ENCODE measurements around the gene FILIP1L. TPM values are rescaled to one million over a fixed set of nuclear protein-coding genes. Genes with fewer than 3 reads are reported as not detected.

The FILIP1L gene
- total and polyA plus RNA-seq, 2 of the 13 experiments (the other 11 are each of a cell fraction or from before 2014, with no cell fraction given) = 8.1 to 187 TPM

DNA sequence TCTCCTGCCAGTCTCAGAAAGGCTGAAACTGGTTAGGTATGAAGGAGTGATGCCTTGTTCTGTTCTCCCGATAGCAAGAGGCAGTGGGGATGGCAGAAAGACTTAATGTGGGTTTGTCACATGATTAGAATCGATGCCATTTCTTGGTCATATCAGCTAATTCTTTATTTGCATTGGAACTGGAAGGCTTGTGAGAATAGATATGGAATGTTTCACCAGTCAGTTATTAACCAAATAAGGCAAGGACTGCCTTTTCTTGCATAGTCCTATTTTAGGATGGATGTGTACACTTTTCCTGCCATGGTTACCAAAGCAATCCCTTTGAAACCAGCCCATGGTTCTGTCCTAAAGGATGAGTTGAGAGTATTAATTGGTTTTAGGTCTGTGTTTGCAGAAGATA lies 33.7 kb downstream of the FILIP1L start:
- ATAC-seq = no peak
- no peak for FAIRE-seq
- Histone ChIP-seq H3K4me3 (replicated peaks in 1 of 3; ENCODE audit: insufficient read depth in 1 of 3, low read depth in 2 of 3, low read length in 3 of 3) (no peak overlapping the region), H3K27me3 (ENCODE audit: control insufficient read depth in 1 of 2, insufficient read depth in 2 of 2, low read length in 2 of 2) (no peaks in the 10 kb centered on the region), H3K9ac (ENCODE audit: insufficient read depth, low read depth, low read length) (no peak overlapping the region), H3K36me3 (replicated peaks in 1 of 2; ENCODE audit: control insufficient read depth in 1 of 2, insufficient read depth in 2 of 2, low read length in 2 of 2) (no peaks in the 10 kb centered on the region), H2AFZ (ENCODE audit: low read length) (no peak overlapping the region), H3K4me2 (ENCODE audit: low read depth, low read length) (no peak overlapping the region), H3K9me3 (ENCODE audit: low read length) (no peaks in the 10 kb centered on the region), H4K20me1 (ENCODE audit: insufficient read depth, low read length) (no peaks in the 10 kb centered on the region), H3K4me1 (ENCODE audit: insufficient read depth, low read length) (peaks cover 63% of the 10 kb centered on the region), H3K27ac (ENCODE audit: extremely low read length, insufficient read depth, low read length) (no peak overlapping the region), H3K79me2 (ENCODE audit: insufficient read depth, low read length) (no peaks in the 10 kb centered on the region)
- in situ Hi-C loops (cut with HindIII; ENCODE audit: extremely low pct_ligation_motif_present, low pct_unique_long_range_greater_than_20kb) = no loop called here
- peak; percentile 38 for DNase-seq (ENCODE audit: low spot score)
- intact Hi-C loops (cut with micrococcal nuclease; ENCODE audit: unreplicated experiment) = no loop called here
- TF ChIP-seq PHF8 (CRISPR knock-in tag; IDR thresholded peaks at IDR 0.05) (no peak), SRF (IDR thresholded peaks at IDR 0.05; ENCODE audit: low read depth, low read length) (peak; percentile 68; the same call in 1 of the 2 replicates)
- no TSS peak for BruUV-seq (replicated peaks)
- POLR2A ChIA-PET = no interaction called here
- CTCF ChIA-PET (ENCODE audit: low intra/inter-chr PET ratio, low total read pairs) = no interaction called here
- WGBS (ENCODE audit: low lambda C conversion rate) = 95% methylated on average over 2 of the region's 2 CpGs

DNA sequence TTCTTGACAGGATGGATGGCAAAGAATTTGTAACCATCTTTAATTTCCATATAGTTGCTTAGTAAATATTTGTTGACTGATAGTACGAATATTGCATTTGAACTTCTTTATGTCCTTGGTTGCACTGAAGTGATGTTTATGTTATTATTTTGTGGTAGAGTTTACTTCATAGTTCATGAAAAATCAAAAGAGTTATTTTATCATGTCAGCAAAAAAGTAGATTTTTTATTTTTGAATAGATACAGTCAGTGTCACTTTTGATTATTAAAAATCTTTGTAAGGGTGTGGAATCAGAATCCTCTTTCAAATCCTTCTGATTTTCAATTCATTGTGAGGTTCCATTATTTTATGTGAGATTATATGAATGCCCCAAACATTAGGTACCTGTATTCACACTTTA lies 35.0 kb downstream of the FILIP1L start:
- in situ Hi-C loops (cut with HindIII; ENCODE audit: extremely low pct_ligation_motif_present, low pct_unique_long_range_greater_than_20kb) = no loop called here
- H3K4me3 ChIP-seq (replicated peaks in 1 of 3; ENCODE audit: insufficient read depth in 1 of 3, low read depth in 2 of 3, low read length in 3 of 3) = no peak overlapping the region
- H3K27ac ChIP-seq (ENCODE audit: extremely low read length, insufficient read depth, low read length) = peak overlapping the region; percentile 97
- CTCF ChIA-PET (ENCODE audit: low intra/inter-chr PET ratio, low total read pairs) = no interaction called here
- H4K20me1 ChIP-seq (ENCODE audit: insufficient read depth, low read length) = no peaks in the 10 kb centered on the region
- POLR2A ChIA-PET = no interaction called here
- no peak for FAIRE-seq
- no peak overlapping the region for H3K4me2 ChIP-seq (ENCODE audit: low read depth, low read length)
- BruUV-seq (replicated peaks) = no TSS peak
- TF ChIP-seq MAFF (IDR thresholded peaks at IDR 0.05; ENCODE audit: low read depth, low read length) (peak; percentile 91), MAFK (conservative IDR thresholded peaks at IDR 0.05 in 1 of 2, IDR thresholded peaks at IDR 0.05 in 1 of 2; ENCODE audit: low read length in 2 of 2) (peak; percentile 86 to 95)
- TF ChIP-seq, protein P1, sequence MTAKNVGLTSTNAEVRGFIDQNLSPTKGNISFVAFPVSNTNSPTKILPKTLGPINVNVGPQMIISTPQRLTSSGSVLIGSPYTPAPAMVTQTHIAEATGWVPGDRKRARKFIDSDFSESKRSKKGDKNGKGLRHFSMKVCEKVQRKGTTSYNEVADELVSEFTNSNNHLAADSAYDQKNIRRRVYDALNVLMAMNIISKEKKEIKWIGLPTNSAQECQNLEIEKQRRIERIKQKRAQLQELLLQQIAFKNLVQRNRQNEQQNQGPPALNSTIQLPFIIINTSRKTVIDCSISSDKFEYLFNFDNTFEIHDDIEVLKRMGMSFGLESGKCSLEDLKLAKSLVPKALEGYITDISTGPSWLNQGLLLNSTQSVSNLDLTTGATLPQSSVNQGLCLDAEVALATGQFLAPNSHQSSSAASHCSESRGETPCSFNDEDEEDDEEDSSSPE (CRISPR knock-in tag; IDR thresholded peaks at IDR 0.05) = no peak
- H3K27me3 ChIP-seq (ENCODE audit: control insufficient read depth in 1 of 2, insufficient read depth in 2 of 2, low read length in 2 of 2) = no peaks in the 10 kb centered on the region
- peaks cover 76% of the 10 kb centered on the region for H3K4me1 ChIP-seq (ENCODE audit: insufficient read depth, low read length)
- WGBS (ENCODE audit: low lambda C conversion rate) = 94% methylated on average over 1 of the region's 1 CpG
- no peaks in the 10 kb centered on the region for H3K9me3 ChIP-seq (ENCODE audit: low read length)
- no peak for DNase-seq (ENCODE audit: low spot score)
- H3K79me2 ChIP-seq (ENCODE audit: insufficient read depth, low read length) = no peaks in the 10 kb centered on the region
- H2AFZ ChIP-seq (ENCODE audit: low read length) = no peak overlapping the region
- no peak overlapping the region for H3K9ac ChIP-seq (ENCODE audit: insufficient read depth, low read depth, low read length)
- H3K36me3 ChIP-seq (replicated peaks in 1 of 2; ENCODE audit: control insufficient read depth in 1 of 2, insufficient read depth in 2 of 2, low read length in 2 of 2) = no peaks in the 10 kb centered on the region
- intact Hi-C loops (cut with micrococcal nuclease; ENCODE audit: unreplicated experiment) = loop anchor here (5.0 to 10.0 kb wide), 2 partner anchors 142 to 325 kb away; partner anchors contain the start of genes LNP1 and TOMM70
- ATAC-seq = no peak

Data from HepG2 (cell line).